Measurements from ENCODE around the gene NPNT.

The NPNT gene

DNA sequence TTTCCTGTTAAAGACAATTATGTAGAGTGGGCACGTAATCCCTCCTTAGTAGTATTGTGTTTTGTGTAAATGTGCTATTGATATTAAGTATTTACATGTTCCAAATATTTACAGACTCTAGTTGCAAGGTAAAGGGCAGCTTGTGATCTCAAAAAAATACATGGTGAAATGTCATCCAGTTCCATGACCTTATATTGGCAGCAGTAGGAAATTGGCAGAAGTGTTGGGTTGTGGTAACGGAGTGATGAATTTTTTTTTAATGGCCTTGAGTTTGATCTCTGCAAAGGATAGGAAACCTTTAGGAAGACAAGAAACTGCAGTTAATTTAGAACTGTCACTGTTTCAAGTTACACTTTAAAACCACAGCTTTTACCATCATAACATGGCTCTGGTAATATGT, 74.3 kb downstream of the NPNT start:
- no peak for TF ChIP-seq TAF1 (IDR thresholded peaks at IDR 0.05; ENCODE audit: low read depth)
- TF ChIP-seq, protein P1, sequence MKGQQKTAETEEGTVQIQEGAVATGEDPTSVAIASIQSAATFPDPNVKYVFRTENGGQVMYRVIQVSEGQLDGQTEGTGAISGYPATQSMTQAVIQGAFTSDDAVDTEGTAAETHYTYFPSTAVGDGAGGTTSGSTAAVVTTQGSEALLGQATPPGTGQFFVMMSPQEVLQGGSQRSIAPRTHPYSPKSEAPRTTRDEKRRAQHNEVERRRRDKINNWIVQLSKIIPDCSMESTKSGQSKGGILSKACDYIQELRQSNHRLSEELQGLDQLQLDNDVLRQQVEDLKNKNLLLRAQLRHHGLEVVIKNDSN (IDR thresholded peaks at IDR 0.05) = no peak

DNA sequence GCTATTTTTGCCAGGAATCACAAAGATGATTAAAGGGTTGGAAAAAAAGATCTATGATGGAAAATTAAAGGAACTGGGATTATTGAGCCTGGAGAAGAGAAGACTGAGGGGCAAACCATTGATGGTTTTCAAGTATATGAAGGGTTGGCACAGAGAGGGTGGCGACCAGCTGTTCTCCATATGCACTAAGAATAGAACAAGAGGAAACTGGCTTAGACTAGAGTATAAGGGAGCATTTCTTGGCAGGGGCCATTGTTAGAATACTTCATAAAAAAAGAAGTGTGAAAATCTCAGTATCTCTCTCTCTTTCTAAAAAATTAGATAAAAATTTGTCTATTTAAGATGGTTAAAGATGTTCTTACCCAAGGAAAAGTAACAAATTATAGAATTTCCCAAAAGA, 75.1 kb downstream of the NPNT start:
- TF ChIP-seq EP300 (IDR thresholded peaks at IDR 0.05; ENCODE audit: borderline replicate concordance) = no peak
- TF ChIP-seq, protein P1 (IDR thresholded peaks at IDR 0.05) = no peak
- TF ChIP-seq REST (IDR thresholded peaks at IDR 0.05; ENCODE audit: low read depth) = no peak
- TF ChIP-seq TAF1 (IDR thresholded peaks at IDR 0.05; ENCODE audit: low read depth) = no peak
- no peak for TF ChIP-seq TCF12 (IDR thresholded peaks at IDR 0.05; ENCODE audit: low read depth)
- TF ChIP-seq YY1 (IDR thresholded peaks at IDR 0.05; ENCODE audit: low read depth) = no peak
- TF ChIP-seq, protein P2, sequence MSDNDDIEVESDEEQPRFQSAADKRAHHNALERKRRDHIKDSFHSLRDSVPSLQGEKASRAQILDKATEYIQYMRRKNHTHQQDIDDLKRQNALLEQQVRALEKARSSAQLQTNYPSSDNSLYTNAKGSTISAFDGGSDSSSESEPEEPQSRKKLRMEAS (IDR thresholded peaks at IDR 0.05) = no peak
- no peak for TF ChIP-seq FOXM1 (IDR thresholded peaks at IDR 0.05; ENCODE audit: borderline replicate concordance, low read depth)
- TF ChIP-seq NFIC (IDR thresholded peaks at IDR 0.05) = no peak
- TF ChIP-seq EGR1 (IDR thresholded peaks at IDR 0.05) = no peak
- TF ChIP-seq TEAD4 (IDR thresholded peaks at IDR 0.05) = no peak
- no peak for TF ChIP-seq ZBTB7A (IDR thresholded peaks at IDR 0.05; ENCODE audit: low read depth)
- no peak for TF ChIP-seq CEBPB (IDR thresholded peaks at IDR 0.05)
- no peak for TF ChIP-seq CREB1 (IDR thresholded peaks at IDR 0.05; ENCODE audit: low read depth)
- no peak for TF ChIP-seq RAD21 (IDR thresholded peaks at IDR 0.05; ENCODE audit: low read depth)

DNA sequence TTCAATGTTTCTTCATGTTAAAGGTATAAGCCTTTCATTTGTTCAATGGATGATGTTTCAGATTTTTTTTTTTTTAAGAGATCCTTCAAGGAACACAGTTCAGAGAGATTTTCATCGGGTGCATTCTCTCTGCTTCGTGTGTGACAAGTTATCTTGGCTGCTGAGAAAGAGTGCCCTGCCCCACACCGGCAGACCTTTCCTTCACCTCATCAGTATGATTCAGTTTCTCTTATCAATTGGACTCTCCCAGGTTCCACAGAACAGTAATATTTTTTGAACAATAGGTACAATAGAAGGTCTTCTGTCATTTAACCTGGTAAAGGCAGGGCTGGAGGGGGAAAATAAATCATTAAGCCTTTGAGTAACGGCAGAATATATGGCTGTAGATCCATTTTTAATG, 75.8 kb downstream of the NPNT start:
- no peak for TF ChIP-seq REST (IDR thresholded peaks at IDR 0.05; ENCODE audit: low read depth)

DNA sequence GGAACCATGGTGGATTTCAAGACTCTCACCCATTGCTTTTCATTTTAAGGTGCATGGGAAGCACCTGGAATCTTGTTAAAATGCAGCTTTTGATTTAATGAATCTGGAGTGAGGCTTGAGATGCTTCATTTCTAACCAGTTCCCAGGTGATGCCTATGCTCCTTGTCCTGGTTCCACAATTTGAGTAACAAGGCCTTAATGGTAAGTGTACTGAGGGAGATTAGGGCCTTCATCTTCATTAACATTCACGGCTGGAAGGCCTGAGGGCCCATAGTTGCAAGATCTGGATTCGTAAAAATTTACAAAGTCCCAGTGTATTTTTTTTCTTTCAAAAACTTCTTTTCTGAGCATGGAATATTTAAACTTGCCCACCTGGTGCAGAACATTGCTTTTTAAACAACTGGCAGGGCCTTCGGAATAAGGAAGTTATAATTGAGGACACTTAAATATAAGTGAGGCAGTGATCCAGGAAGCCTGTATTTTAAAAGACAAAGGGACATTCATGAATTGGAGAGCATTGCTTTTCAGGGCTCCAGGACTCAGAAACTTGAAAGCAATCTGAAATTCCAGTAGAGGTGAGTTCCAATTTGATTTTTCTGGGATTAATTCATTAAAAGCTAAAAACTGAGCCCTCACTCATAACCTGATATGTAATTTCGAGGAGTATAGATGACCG, 77.8 kb downstream of the NPNT start:
- no peak for TF ChIP-seq TAF1 (IDR thresholded peaks at IDR 0.05; ENCODE audit: low read depth)
- TF ChIP-seq CREB1 (IDR thresholded peaks at IDR 0.05; ENCODE audit: low read depth) = no peak
- no peak for TF ChIP-seq EGR1 (IDR thresholded peaks at IDR 0.05)
- no peak for TF ChIP-seq NFIC (IDR thresholded peaks at IDR 0.05)
- TF ChIP-seq ZBTB7A (IDR thresholded peaks at IDR 0.05; ENCODE audit: low read depth) = no peak
- TF ChIP-seq YY1 (IDR thresholded peaks at IDR 0.05; ENCODE audit: low read depth) = no peak
- no peak for TF ChIP-seq CEBPB (IDR thresholded peaks at IDR 0.05)
- TF ChIP-seq, protein P2 (IDR thresholded peaks at IDR 0.05) = no peak
- TF ChIP-seq, protein P1 (IDR thresholded peaks at IDR 0.05) = no peak
- TF ChIP-seq TCF12 (IDR thresholded peaks at IDR 0.05; ENCODE audit: low read depth) = no peak
- no peak for TF ChIP-seq REST (IDR thresholded peaks at IDR 0.05; ENCODE audit: low read depth)
- TF ChIP-seq RAD21 (IDR thresholded peaks at IDR 0.05; ENCODE audit: low read depth) = no peak
- TF ChIP-seq TEAD4 (IDR thresholded peaks at IDR 0.05) = no peak
- no peak for TF ChIP-seq FOXM1 (IDR thresholded peaks at IDR 0.05; ENCODE audit: borderline replicate concordance, low read depth)

All from Ishikawa (cell line).